Measurements from ENCODE around the gene GNB1L.

DNA sequence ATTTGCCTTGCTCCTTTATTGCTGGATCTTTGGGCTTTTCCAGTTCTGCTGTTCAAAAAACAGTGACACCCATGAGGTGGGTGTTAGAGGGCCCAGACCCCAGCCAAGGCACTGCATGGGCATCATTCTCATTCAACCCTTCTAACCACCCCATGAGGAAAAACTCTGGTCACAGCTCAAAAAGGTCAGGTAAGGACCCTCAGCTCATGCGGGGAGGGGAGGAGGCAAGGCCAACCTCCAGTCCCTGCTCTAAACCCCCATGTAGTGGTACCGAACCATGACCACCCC is 7.4 kb downstream of the GNB1L start:
- TF ChIP-seq, protein P1, sequence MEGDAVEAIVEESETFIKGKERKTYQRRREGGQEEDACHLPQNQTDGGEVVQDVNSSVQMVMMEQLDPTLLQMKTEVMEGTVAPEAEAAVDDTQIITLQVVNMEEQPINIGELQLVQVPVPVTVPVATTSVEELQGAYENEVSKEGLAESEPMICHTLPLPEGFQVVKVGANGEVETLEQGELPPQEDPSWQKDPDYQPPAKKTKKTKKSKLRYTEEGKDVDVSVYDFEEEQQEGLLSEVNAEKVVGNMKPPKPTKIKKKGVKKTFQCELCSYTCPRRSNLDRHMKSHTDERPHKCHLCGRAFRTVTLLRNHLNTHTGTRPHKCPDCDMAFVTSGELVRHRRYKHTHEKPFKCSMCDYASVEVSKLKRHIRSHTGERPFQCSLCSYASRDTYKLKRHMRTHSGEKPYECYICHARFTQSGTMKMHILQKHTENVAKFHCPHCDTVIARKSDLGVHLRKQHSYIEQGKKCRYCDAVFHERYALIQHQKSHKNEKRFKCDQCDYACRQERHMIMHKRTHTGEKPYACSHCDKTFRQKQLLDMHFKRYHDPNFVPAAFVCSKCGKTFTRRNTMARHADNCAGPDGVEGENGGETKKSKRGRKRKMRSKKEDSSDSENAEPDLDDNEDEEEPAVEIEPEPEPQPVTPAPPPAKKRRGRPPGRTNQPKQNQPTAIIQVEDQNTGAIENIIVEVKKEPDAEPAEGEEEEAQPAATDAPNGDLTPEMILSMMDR (IDR thresholded peaks at IDR 0.05; ENCODE audit: low read depth, low read length), result no peak
- no peak for TF ChIP-seq EZH2phosphoT487 (IDR thresholded peaks at IDR 0.05; ENCODE audit: low read depth)
